K562 (cell line): ENCODE measurements around the gene PPP1R13L. TPM values are rescaled to one million over a fixed set of nuclear protein-coding genes. Genes with fewer than 3 reads are reported as not detected.

ENCODE experiments used
- CBFA2T2 ChIP-seq: fragments of 450-650 bp; conservative IDR thresholded peaks from 2 replicates; pipeline ENCODE4 v1.6.1; 2017; ENCODE audit warnings: mild to moderate bottlenecking
- CTCF ChIP-seq, 3 experiments: IDR thresholded peaks in 2 of 3; conservative IDR thresholded peaks in 1 of 3; 2 replicates each; pipeline ENCODE4 v1.5.1; 2011 to 2012; ENCODE audit warnings: low read length in 3 of 3, mild to moderate bottlenecking in 3 of 3, control low read depth in 2 of 3, improper control_type of control experiment in 1 of 3, inconsistent platforms in 1 of 3, low read depth in 1 of 3, mixed read lengths in 1 of 3, moderate library complexity in 1 of 3; ENCODE audit not compliant: insufficient read depth in 2 of 3
- ILK ChIP-seq: fragments of 450-650 bp; IDR thresholded peaks from 2 replicates; pipeline ENCODE4 v1.6.1; 2016; ENCODE audit warnings: missing genetic modification characterization, low read depth, mild to moderate bottlenecking, missing compliant biosample characterization, moderate library complexity, borderline replicate concordance
- KAT7 ChIP-seq: sonication (generic); formaldehyde crosslinking; IDR thresholded peaks from 2 replicates; pipeline ENCODE4 v1.8.0; 2022; ENCODE audit warnings: missing genetic modification reagents, mild to moderate bottlenecking, borderline replicate concordance
- KDM2B ChIP-seq: fragments of 250-450 bp; sonication (Bioruptor Pico); IDR thresholded peaks from 2 replicates; pipeline ENCODE4 v1.8.0; 2021; ENCODE audit warnings: mild to moderate bottlenecking, moderate library complexity
- KDM4B ChIP-seq, 2 experiments: fragments of 450-650 bp in 1 of 2; sonication (generic) in 1 of 2; IDR thresholded peaks; 2 replicates each; pipeline ENCODE4 v1.6.1; 2016 to 2017; ENCODE audit warnings: borderline replicate concordance in 2 of 2, antibody characterized with exemption in 1 of 2, low read depth in 1 of 2, mild to moderate bottlenecking in 1 of 2
- KDM5B ChIP-seq: fragments of 200-600 bp; sonication (generic); IDR thresholded peaks from 2 replicates; pipeline ENCODE4 v1.6.1; 2012; ENCODE audit warnings: low read depth, mild to moderate bottlenecking, moderate library complexity, low read length, control low read depth, inconsistent platforms; ENCODE audit not compliant: insufficient replicate concordance
- MAFK ChIP-seq: IDR thresholded peaks from 2 replicates; pipeline ENCODE4 v1.6.1; 2011; ENCODE audit warnings: low read length, improper control_type of control experiment
- MAZ ChIP-seq, 2 experiments: fragments of 450-650 bp in 1 of 2; sonication (generic) in 1 of 2; formaldehyde crosslinking; IDR thresholded peaks in 1 of 2; conservative IDR thresholded peaks in 1 of 2; 2 replicates each; pipeline versions ENCODE4 v1.4.0 to v1.5.0; 2020; ENCODE audit warnings: mild to moderate bottlenecking in 1 of 2, missing genetic modification reagents in 1 of 2
- MCM5 ChIP-seq: fragments of 450-650 bp; IDR thresholded peaks from 2 replicates; pipeline ENCODE4 v1.6.1; 2016; ENCODE audit warnings: low read depth
- NFRKB ChIP-seq: fragments of 450-650 bp; IDR thresholded peaks from 2 replicates; pipeline ENCODE4 v1.6.1; 2016; ENCODE audit warnings: low read depth
- NUFIP1 ChIP-seq: fragments of 450-650 bp; IDR thresholded peaks from 2 replicates; pipeline ENCODE4 v1.6.1; 2018; ENCODE audit not compliant: partially characterized antibody
- RB1 ChIP-seq: fragments of 450-650 bp; IDR thresholded peaks from 2 replicates; pipeline ENCODE4 v1.6.1; 2017; ENCODE audit warnings: low read depth, mild to moderate bottlenecking
- SRSF3 ChIP-seq: fragments of 200-400 bp; formaldehyde crosslinking; IDR thresholded peaks from 2 replicates; pipeline ENCODE4 v1.6.1; 2016; ENCODE audit warnings: mild to moderate bottlenecking, low read length, moderate library complexity; ENCODE audit not compliant: insufficient read depth
- TARDBP ChIP-seq: fragments of 450-650 bp; IDR thresholded peaks from 2 replicates; pipeline ENCODE4 v1.6.1; 2016
- YBX1 ChIP-seq: fragments of 450-650 bp; IDR thresholded peaks from 2 replicates; pipeline ENCODE4 v1.7.1; 2016; ENCODE audit warnings: mild to moderate bottlenecking
- ZBTB17 ChIP-seq: fragments of 450-650 bp; formaldehyde crosslinking; IDR thresholded peaks from 2 replicates; pipeline ENCODE4 v1.4.0; 2020; ENCODE audit warnings: mild to moderate bottlenecking
- ZFX ChIP-seq: sonication (generic); formaldehyde crosslinking; IDR thresholded peaks from 2 replicates; pipeline ENCODE4 v1.8.0; 2022; ENCODE audit warnings: mild to moderate bottlenecking, missing genetic modification reagents, moderate library complexity
- ZNF165 ChIP-seq: fragments of 250-450 bp; sonication (Bioruptor Pico); IDR thresholded peaks from 2 replicates; pipeline ENCODE4 v1.4.0; 2020; ENCODE audit warnings: borderline replicate concordance
- ZNF282 ChIP-seq: sonication (generic); formaldehyde crosslinking; IDR thresholded peaks from 2 replicates; pipeline ENCODE4 v1.8.1; 2023; ENCODE audit warnings: missing genetic modification reagents
- ZNF316 ChIP-seq: fragments of 450-650 bp; IDR thresholded peaks from 2 replicates; pipeline ENCODE4 v1.6.1; 2016
- ZNF41 ChIP-seq: fragments of 250-450 bp; sonication (Bioruptor Pico); conservative IDR thresholded peaks from 2 replicates; pipeline ENCODE4 v1.4.0; 2020; ENCODE audit warnings: mild to moderate bottlenecking
- ZNF449 ChIP-seq: fragments of 250-450 bp; sonication (Bioruptor Pico); IDR thresholded peaks from 2 replicates; pipeline ENCODE4 v1.8.0; 2022; ENCODE audit warnings: moderate library complexity, mild to moderate bottlenecking, inconsistent platforms
- ZNF695 ChIP-seq: fragments of 450-650 bp; formaldehyde crosslinking; IDR thresholded peaks from 2 replicates; pipeline ENCODE4 v1.4.0; 2020; ENCODE audit warnings: mild to moderate bottlenecking, moderate library complexity
- polyA plus RNA-seq, 8 experiments: library from polyadenylated mRNA; depleted of rRNA in 4 of 8; stranded (reverse) in 5 of 8; unstranded in 3 of 8; fragments of >200 nt; fragmentation: Nextera tagmentation in 2 of 8; fragmentation: Illumina TruSeq in 1 of 8; extraction: Ambion mirVana in 2 of 8; extraction: Trizol in 1 of 8; gene quantifications; 2 replicates each; pipeline versions ENCODE4 v1.2.1 to v1.2.3, GENCODE V29; 2011 to 2014; ENCODE audit warnings: inconsistent platforms in 1 of 8, missing spikeins in 1 of 8
- total RNA-seq, 7 experiments: library from RNA; depleted of rRNA in 6 of 7; stranded (reverse); fragments of >200 nt in 6 of 7; fragmentation: Illumina TruSeq in 2 of 7; extraction: Trizol in 2 of 7; gene quantifications; 2 replicates each; pipeline versions ENCODE4 v1.2.1 to v1.2.3, GENCODE V29; 2011 to 2021; ENCODE audit warnings: low replicate concordance in 1 of 7
- TF ChIP-seq, protein P1 (sequence below): fragments of 450-650 bp; formaldehyde crosslinking; IDR thresholded peaks from 2 replicates; pipeline ENCODE4 v1.4.0; 2020; ENCODE audit warnings: mild to moderate bottlenecking, moderate library complexity

PPP1R13L gene
- total and polyA plus RNA-seq, 9 of the 15 experiments (the other 6 are each of a cell fraction or from before 2014, with no cell fraction given) = 0.32 to 6.7 (median 2.0) TPM

GRCh38 chr19:45405435-45406225, 761 bp upstream of the PPP1R13L start (continued):
- peak in 1 of 3 experiments; percentile 11; a peak in 1 of 6 replicates for TF ChIP-seq CTCF (IDR thresholded peaks at IDR 0.05 in 2 of 3, conservative IDR thresholded peaks at IDR 0.05 in 1 of 3; ENCODE audit: insufficient read depth in 2 of 3, low read depth in 1 of 3, low read length in 3 of 3)
- TF ChIP-seq ZNF316 = no peak
- TF ChIP-seq SRSF3 = no peak
- TF ChIP-seq KDM5B = no peak
- peak; percentile 29; the same call in 1 of the 2 replicates for TF ChIP-seq NFRKB
- no peak for TF ChIP-seq KAT7 (CRISPR knock-in tag)
- TF ChIP-seq ZNF449 (CRISPR knock-in tag) = no peak
- no peak for TF ChIP-seq NUFIP1
- TF ChIP-seq TARDBP = peak; percentile 94
- TF ChIP-seq ZFX (CRISPR knock-in tag) = peak; percentile 28
- no peak; a peak in 1 of 4 replicates for TF ChIP-seq MAZ (CRISPR knock-in tag; conservative IDR thresholded peaks at IDR 0.05 in 1 of 2, IDR thresholded peaks at IDR 0.05 in 1 of 2)
- TF ChIP-seq, protein P1, sequence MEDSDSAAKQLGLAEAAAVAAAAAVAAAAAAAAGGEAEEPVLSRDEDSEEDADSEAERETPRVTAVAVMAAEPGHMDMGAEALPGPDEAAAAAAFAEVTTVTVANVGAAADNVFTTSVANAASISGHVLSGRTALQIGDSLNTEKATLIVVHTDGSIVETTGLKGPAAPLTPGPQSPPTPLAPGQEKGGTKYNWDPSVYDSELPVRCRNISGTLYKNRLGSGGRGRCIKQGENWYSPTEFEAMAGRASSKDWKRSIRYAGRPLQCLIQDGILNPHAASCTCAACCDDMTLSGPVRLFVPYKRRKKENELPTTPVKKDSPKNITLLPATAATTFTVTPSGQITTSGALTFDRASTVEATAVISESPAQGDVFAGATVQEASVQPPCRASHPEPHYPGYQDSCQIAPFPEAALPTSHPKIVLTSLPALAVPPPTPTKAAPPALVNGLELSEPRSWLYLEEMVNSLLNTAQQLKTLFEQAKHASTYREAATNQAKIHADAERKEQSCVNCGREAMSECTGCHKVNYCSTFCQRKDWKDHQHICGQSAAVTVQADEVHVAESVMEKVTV (CRISPR knock-in tag) = no peak
- no peak for TF ChIP-seq YBX1
- no peak for TF ChIP-seq KDM4B (IDR thresholded peaks at IDR 0.05; ENCODE audit: borderline replicate concordance in 2 of 2, low read depth in 1 of 2)
- no peak for TF ChIP-seq ZNF695 (CRISPR knock-in tag)
- TF ChIP-seq ZNF41 (CRISPR knock-in tag) = no peak
- no peak for TF ChIP-seq ZNF165
- TF ChIP-seq MCM5 = no peak
- TF ChIP-seq MAFK = no peak
- no peak; the same call in 1 of the 2 replicates for TF ChIP-seq ZBTB17 (CRISPR knock-in tag)
- TF ChIP-seq ILK (tag) = no peak
- no peak for TF ChIP-seq CBFA2T2
- no peak for TF ChIP-seq KDM2B (CRISPR knock-in tag)
- peak; percentile 64 for TF ChIP-seq RB1
- TF ChIP-seq ZNF282 (CRISPR knock-in tag) = no peak
